Chondrocyte (in vitro differentiated cells): ENCODE data around the gene TK2. TPM values are rescaled to one million over a fixed set of nuclear protein-coding genes. Genes with fewer than 3 reads are reported as not detected.

Experiments used
- DNase-seq: peaks from one replicate; pipeline ENCODE4 v3.0.0; 2021; ENCODE audit warnings: mixed read lengths, low spot score
- H3K27ac Mint-ChIP-seq: one replicate; pipeline ENCODE4 v1.8.0; 2021; ENCODE audit warnings: mild to moderate bottlenecking, moderate library complexity, mixed read lengths; ENCODE audit not compliant: unreplicated experiment
- H3K27me3 Mint-ChIP-seq: 2 replicates; pipeline ENCODE4 v1.8.0; 2021; ENCODE audit warnings: low read depth, mixed read lengths
- H3K36me3 Mint-ChIP-seq: 2 replicates; pipeline ENCODE4 v1.8.0; 2021; ENCODE audit warnings: low read depth, mixed read lengths
- H3K4me1 Mint-ChIP-seq: 2 replicates; pipeline ENCODE4 v1.8.0; 2021; ENCODE audit warnings: low read depth, mild to moderate bottlenecking, mixed read lengths
- H3K4me3 Mint-ChIP-seq: one replicate; pipeline ENCODE4 v1.8.0; 2021; ENCODE audit warnings: mild to moderate bottlenecking, moderate library complexity, mixed read lengths; ENCODE audit not compliant: unreplicated experiment
- H3K9me3 Mint-ChIP-seq: 2 replicates; pipeline ENCODE4 v1.8.0; 2021; ENCODE audit warnings: low read depth, mixed read lengths
- total RNA-seq: library from RNA; stranded (reverse); gene quantifications from 3 replicates; pipeline ENCODE4 v1.2.1, GENCODE V29; 2021
- TF ChIP-seq, protein P1 (sequence below): fragments of 200-600 bp; sonication (generic); IDR thresholded peaks from 2 replicates; pipeline ENCODE4 v1.5.0; 2021; ENCODE audit warnings: antibody characterized with exemption, mild to moderate bottlenecking, moderate library complexity

The TK2 gene
- total RNA-seq, 1 donor from 2014 or later = 34.3 TPM

DNA sequence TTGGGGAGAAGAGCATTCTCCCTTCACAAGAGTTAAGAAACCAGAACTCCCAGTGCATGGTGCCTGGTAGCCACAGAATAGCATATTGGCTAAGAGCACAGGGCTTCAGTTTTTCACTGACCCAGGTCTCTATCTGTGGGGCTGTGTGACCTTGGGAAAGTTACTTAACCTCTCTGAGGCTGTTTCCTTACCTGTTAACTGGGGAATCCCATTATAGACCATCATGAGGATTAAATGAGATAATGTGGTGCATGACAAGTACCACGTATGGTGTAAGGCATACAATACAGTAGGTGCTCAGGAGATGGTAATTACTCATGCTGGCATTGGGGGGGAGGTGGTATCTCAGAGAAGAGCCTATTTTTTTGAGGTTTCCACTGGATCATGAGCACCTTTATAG is 89.2 kb downstream of the TK2 start:
- Mint-ChIP-seq H3K36me3 (no peaks in the 10 kb centered on the region), H3K27me3 (peaks cover 38% of the 10 kb centered on the region), H3K4me1 (peaks cover 5% of the 10 kb centered on the region), H3K9me3 (peaks cover 7% of the 10 kb centered on the region), H3K27ac (no peak overlapping the region), H3K4me3 (no peak overlapping the region)
- no peak for DNase-seq
- TF ChIP-seq, protein P1, sequence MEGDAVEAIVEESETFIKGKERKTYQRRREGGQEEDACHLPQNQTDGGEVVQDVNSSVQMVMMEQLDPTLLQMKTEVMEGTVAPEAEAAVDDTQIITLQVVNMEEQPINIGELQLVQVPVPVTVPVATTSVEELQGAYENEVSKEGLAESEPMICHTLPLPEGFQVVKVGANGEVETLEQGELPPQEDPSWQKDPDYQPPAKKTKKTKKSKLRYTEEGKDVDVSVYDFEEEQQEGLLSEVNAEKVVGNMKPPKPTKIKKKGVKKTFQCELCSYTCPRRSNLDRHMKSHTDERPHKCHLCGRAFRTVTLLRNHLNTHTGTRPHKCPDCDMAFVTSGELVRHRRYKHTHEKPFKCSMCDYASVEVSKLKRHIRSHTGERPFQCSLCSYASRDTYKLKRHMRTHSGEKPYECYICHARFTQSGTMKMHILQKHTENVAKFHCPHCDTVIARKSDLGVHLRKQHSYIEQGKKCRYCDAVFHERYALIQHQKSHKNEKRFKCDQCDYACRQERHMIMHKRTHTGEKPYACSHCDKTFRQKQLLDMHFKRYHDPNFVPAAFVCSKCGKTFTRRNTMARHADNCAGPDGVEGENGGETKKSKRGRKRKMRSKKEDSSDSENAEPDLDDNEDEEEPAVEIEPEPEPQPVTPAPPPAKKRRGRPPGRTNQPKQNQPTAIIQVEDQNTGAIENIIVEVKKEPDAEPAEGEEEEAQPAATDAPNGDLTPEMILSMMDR = no peak

DNA sequence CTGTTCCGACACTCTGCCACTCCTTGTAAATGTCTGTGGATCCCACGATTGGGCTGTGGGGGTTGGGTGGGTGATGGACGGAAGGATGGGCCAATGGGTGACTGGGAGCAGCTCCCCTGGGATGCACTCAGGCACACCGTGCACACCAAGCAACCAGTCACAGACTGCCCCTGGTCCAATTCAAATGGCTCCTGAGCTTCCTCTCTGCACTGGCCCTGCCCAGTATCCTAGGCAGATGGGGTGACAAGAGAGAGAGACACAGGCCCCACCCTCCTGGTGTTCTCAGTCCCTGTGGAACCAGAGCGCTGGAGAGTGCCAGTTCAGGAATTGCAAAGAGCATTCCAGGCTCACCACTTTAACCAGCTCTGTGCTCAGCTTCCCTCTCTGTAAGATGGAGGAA is 90.0 kb downstream of the TK2 start:
- TF ChIP-seq, protein P1 = no peak
- Mint-ChIP-seq H3K4me1 (peaks cover 5% of the 10 kb centered on the region), H3K36me3 (no peaks in the 10 kb centered on the region), H3K27ac (no peak overlapping the region), H3K9me3 (peaks cover 7% of the 10 kb centered on the region), H3K4me3 (no peak overlapping the region), H3K27me3 (peaks cover 31% of the 10 kb centered on the region)
- DNase-seq = no peak

DNA sequence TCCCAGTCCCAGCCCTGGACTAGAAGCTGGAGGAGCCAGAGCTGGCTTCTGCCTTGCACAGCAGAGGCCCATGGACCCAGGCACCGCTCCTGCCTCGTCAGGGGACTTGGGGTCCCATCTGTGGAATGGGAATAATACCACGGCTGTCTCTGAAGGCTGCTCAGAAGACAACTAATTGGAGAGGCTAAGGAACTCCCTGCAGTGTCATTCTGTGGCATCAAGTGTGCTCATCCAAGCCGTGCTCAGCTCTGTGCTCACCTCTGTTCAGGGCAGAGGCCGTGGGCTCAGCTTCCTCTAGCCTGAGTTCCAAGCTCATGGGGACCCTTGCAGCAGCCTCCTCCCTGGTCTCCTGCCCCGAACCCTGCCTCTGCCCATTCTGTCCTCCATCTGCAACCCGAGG is 91.1 kb downstream of the TK2 start:
- Mint-ChIP-seq H3K4me1 (peaks cover 5% of the 10 kb centered on the region), H3K27ac (no peak overlapping the region), H3K4me3 (no peak overlapping the region), H3K36me3 (no peaks in the 10 kb centered on the region), H3K9me3 (peaks cover 7% of the 10 kb centered on the region), H3K27me3 (peaks cover 27% of the 10 kb centered on the region)
- TF ChIP-seq, protein P1 = no peak
- DNase-seq = no peak

DNA sequence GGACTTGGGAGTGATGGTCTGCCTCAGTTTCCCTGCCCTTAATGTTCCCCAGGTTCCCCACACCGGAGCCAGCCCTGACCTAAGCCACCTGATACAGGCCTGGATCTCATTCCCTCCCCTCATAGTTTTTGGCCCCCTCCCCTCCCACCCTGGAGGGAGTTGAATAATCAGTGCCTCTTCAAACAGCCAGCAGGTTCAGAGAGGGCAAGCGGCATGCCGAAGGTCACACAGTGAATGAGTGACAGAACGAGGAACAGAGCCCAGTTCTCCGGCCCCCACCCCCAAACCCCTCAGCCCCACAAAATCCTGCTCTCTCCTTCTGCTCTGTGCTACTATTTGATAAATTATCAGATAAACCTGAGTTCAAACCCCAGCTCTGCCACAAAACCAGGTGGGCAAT is 91.6 kb downstream of the TK2 start:
- Mint-ChIP-seq H3K4me3 (no peak overlapping the region), H3K27me3 (peaks cover 26% of the 10 kb centered on the region), H3K27ac (no peak overlapping the region), H3K9me3 (peaks cover 4% of the 10 kb centered on the region), H3K36me3 (no peaks in the 10 kb centered on the region), H3K4me1 (peaks cover 5% of the 10 kb centered on the region)
- DNase-seq = no peak
- TF ChIP-seq, protein P1 = no peak

Other genes with a start within 250 kb of the TK2 start
- not detected in 3 replicates for gene CDH5, start 183.4 kb downstream of the TK2 start, total RNA-seq
- gene BEAN1, start 122.8 kb downstream of the TK2 start, total RNA-seq = 3.1 to 4.1 TPM (median 3.7 TPM) in 3 replicates
- 47.3 to 52.8 TPM (median 51.9 TPM) in 3 replicates for gene CKLF, start 2.5 kb upstream of the TK2 start, total RNA-seq
- 6.3 to 11.9 TPM (median 9.6 TPM) in 3 replicates for gene CMTM1, start 16.3 kb upstream of the TK2 start, total RNA-seq
- not detected in 3 replicates for gene CMTM2, start 29.3 kb upstream of the TK2 start, total RNA-seq
- gene CMTM3, start 54.6 kb upstream of the TK2 start, total RNA-seq = 76.5 to 77.8 TPM (median 77.6 TPM) in 3 replicates
- 30.1 to 32.5 TPM (median 31.5 TPM) in 3 replicates for gene CMTM4, start 146.6 kb upstream of the TK2 start, total RNA-seq
- gene DYNC1LI2, start 201.5 kb upstream of the TK2 start, total RNA-seq = 144 to 153 TPM (median 147 TPM) in 3 replicates